AG09309 (cell line): ENCODE data around the gene TXNDC11.

Experiments
- DNase-seq: peaks from one replicate; pipeline ENCODE4 v3.0.0-alpha.2; 2010; ENCODE audit warnings: low read depth
- H3K4me3 ChIP-seq: 2 replicates; pipeline ENCODE4 v1.5.1; 2011; ENCODE audit warnings: mild to moderate bottlenecking, low read depth, low read length, moderate library complexity; ENCODE audit not compliant: control insufficient read depth
- TF ChIP-seq, protein P1 (sequence below): IDR thresholded peaks from 2 replicates; pipeline ENCODE4 v1.5.1; 2011; ENCODE audit warnings: mild to moderate bottlenecking, low read depth, low read length, inconsistent platforms; ENCODE audit not compliant: insufficient read depth, control insufficient read depth; ENCODE audit errors: missing control alignments

TXNDC11 gene

GRCh38 chr16:11711662-11712061 lies 31.0 kb downstream of the TXNDC11 start:
- TF ChIP-seq, protein P1, sequence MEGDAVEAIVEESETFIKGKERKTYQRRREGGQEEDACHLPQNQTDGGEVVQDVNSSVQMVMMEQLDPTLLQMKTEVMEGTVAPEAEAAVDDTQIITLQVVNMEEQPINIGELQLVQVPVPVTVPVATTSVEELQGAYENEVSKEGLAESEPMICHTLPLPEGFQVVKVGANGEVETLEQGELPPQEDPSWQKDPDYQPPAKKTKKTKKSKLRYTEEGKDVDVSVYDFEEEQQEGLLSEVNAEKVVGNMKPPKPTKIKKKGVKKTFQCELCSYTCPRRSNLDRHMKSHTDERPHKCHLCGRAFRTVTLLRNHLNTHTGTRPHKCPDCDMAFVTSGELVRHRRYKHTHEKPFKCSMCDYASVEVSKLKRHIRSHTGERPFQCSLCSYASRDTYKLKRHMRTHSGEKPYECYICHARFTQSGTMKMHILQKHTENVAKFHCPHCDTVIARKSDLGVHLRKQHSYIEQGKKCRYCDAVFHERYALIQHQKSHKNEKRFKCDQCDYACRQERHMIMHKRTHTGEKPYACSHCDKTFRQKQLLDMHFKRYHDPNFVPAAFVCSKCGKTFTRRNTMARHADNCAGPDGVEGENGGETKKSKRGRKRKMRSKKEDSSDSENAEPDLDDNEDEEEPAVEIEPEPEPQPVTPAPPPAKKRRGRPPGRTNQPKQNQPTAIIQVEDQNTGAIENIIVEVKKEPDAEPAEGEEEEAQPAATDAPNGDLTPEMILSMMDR: no peak
- H3K4me3 ChIP-seq: no peak overlapping the region
- no peak for DNase-seq

GRCh38 chr16:11708421-11708820 lies 34.2 kb downstream of the TXNDC11 start:
- DNase-seq: no peak
- H3K4me3 ChIP-seq: no peak overlapping the region
- TF ChIP-seq, protein P1: no peak

- H3K4me3 ChIP-seq: no peak overlapping the region
- no peak for DNase-seq
- TF ChIP-seq, protein P1: no peak
Measured at GRCh38 chr16:11707679-11708197, 34.9 kb downstream of the TXNDC11 start.

- no peak for DNase-seq
- TF ChIP-seq, protein P1: no peak
- H3K4me3 ChIP-seq: no peak overlapping the region
Measured at GRCh38 chr16:11706180-11706742, 36.4 kb downstream of the TXNDC11 start.

DNA sequence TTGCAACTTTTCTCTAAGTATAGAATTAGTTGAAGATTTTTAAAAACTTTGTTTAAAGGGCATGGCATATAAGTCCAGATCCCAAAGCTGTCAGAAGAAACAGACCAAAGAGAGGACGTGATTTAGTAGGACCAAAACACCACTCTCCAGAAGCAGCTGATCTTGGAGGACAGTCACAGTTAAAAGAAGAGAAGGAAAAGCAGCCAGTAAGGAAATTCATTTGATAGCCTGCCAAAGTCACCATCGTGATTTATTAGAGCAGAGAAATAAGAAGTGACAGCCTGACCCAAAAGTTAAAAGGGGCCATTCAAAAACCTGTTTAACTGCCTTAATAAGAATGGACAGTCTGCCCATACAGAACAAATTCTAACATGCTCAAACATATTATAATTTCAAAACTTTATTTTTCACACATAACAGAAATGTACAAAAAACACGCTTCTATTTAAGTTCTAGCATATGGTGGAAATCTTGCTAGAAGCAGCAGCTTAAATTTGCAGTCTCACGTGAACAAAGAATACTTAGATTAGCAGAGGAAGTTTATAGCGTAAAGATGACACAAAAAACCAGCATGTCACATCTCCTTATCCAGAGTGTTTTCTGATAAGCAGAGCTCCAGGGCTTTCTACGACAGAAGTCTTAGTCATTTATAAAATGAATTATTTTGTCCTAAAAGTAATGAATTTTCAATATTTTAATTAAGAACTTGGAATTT lies 37.2 kb downstream of the TXNDC11 start:
- TF ChIP-seq, protein P1: no peak
- no peak for DNase-seq
- no peak overlapping the region for H3K4me3 ChIP-seq

- TF ChIP-seq, protein P1: no peak
- DNase-seq: no peak
- no peak overlapping the region for H3K4me3 ChIP-seq
Measured at GRCh38 chr16:11700264-11701029, 42.2 kb downstream of the TXNDC11 start.
